ENCODE data around the gene COL24A1.

DNA sequence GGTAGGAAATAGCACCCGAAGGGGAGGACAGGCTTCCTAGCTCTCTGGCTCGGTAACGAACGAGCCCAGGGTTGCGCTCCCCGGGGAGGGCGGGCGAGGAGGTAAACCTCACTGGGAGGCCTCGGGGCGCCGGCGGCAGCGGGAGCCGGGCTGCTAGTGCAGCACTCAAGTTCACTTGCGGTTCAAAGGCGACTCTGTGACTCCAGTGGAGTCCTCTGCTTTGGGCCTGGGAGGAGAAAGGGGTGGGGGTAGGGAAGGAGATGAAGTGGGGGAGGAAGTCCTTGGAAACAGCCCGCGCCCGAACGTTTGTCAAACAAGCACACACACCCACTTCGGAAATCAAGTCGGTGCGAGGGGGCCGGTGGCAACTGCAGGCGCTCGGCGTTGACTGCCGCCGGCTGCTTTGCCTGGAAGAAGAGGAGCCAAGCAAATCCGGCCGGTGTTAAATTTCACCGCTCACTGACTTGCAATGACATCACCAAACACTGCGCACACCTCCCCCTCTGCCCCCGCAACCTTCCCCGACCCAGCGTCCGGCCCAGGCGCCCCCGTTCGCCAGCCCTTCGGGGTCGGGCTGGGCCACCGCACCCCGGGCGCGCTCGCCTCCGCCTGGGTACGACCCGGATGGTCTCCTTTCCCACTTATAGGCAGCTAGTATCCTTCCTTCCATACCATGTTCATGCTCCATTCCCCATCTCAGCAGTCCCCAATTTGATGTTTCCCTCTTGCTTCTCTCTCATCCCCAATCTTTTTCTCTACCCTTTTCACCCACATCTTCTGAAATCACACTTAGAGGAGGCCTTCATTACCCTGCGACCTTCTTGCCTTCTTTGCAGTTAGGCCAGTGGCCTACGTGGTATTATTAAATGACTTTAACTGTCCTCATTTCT lies at the start of gene COL24A1:
- 0 out of 4 replicates have a peak, but pooled peaks of 1 of the 2 experiments have one; percentile 2 for TF ChIP-seq RAD21 (IDR thresholded peaks at IDR 0.05 in 1 of 2, conservative IDR thresholded peaks at IDR 0.05 in 1 of 2; ENCODE audit: low read depth in 2 of 2, low read length in 2 of 2)
- no peak for TF ChIP-seq CHD2 (IDR thresholded peaks at IDR 0.05; ENCODE audit: low read length)
- TF ChIP-seq EZH2 (IDR thresholded peaks at IDR 0.05; ENCODE audit: low read depth, low read length, severe bottlenecking), result peak; percentile 8
- TF ChIP-seq, protein P1, sequence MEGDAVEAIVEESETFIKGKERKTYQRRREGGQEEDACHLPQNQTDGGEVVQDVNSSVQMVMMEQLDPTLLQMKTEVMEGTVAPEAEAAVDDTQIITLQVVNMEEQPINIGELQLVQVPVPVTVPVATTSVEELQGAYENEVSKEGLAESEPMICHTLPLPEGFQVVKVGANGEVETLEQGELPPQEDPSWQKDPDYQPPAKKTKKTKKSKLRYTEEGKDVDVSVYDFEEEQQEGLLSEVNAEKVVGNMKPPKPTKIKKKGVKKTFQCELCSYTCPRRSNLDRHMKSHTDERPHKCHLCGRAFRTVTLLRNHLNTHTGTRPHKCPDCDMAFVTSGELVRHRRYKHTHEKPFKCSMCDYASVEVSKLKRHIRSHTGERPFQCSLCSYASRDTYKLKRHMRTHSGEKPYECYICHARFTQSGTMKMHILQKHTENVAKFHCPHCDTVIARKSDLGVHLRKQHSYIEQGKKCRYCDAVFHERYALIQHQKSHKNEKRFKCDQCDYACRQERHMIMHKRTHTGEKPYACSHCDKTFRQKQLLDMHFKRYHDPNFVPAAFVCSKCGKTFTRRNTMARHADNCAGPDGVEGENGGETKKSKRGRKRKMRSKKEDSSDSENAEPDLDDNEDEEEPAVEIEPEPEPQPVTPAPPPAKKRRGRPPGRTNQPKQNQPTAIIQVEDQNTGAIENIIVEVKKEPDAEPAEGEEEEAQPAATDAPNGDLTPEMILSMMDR (IDR thresholded peaks at IDR 0.05; ENCODE audit: control extremely low read depth in 1 of 3, insufficient read depth in 1 of 3, low read depth in 1 of 3, low read length in 3 of 3), result no peak
- no peak for TF ChIP-seq CEBPB (IDR thresholded peaks at IDR 0.05; ENCODE audit: low read depth, low read length)
- TF ChIP-seq TAF7 (optimal IDR thresholded peaks at IDR 0.05; ENCODE audit: borderline replicate concordance, low read depth, low read length), result no peak

All from H1 (cell line).